ENCODE results near the gene SH3TC2.

Gene SH3TC2

GRCh38 chr5:148963664-148964063 is 99.2 kb downstream of the SH3TC2 start:
- H4K20me1 ChIP-seq (ENCODE audit: insufficient read depth), result no peaks in the 10 kb centered on the region
- H3K4me1 ChIP-seq (ENCODE audit: low read depth, poor library complexity, severe bottlenecking), result no peaks in the 10 kb centered on the region
- no peak for TF ChIP-seq CTCF (conservative IDR thresholded peaks at IDR 0.05; ENCODE audit: low read depth, low read length)
- H3K4me3 ChIP-seq (IDR thresholded peaks at IDR 0.05; ENCODE audit: insufficient read depth, low read depth, low read length), result no peak overlapping the region
- H3K9ac ChIP-seq, result no peak overlapping the region
- H3K27me3 ChIP-seq (ENCODE audit: insufficient read depth, low read depth), result no peaks in the 10 kb centered on the region
- no peak overlapping the region for H2AFZ ChIP-seq (ENCODE audit: low read depth)
- H3K79me2 ChIP-seq (ENCODE audit: insufficient read depth, low read depth), result no peaks in the 10 kb centered on the region
- H3K4me2 ChIP-seq, result no peak overlapping the region
- H3K27ac ChIP-seq, result no peak overlapping the region
- no peaks in the 10 kb centered on the region for H3K36me3 ChIP-seq (ENCODE audit: insufficient read depth)

- no peaks in the 10 kb centered on the region for H4K20me1 ChIP-seq (ENCODE audit: insufficient read depth)
- no peak overlapping the region for H3K4me3 ChIP-seq (IDR thresholded peaks at IDR 0.05; ENCODE audit: insufficient read depth, low read depth, low read length)
- H3K27me3 ChIP-seq (ENCODE audit: insufficient read depth, low read depth), result no peaks in the 10 kb centered on the region
- H3K4me1 ChIP-seq (ENCODE audit: low read depth, poor library complexity, severe bottlenecking), result no peaks in the 10 kb centered on the region
- no peak for TF ChIP-seq CTCF (conservative IDR thresholded peaks at IDR 0.05; ENCODE audit: low read depth, low read length)
- no peak overlapping the region for H2AFZ ChIP-seq (ENCODE audit: low read depth)
- no peaks in the 10 kb centered on the region for H3K79me2 ChIP-seq (ENCODE audit: insufficient read depth, low read depth)
- H3K36me3 ChIP-seq (ENCODE audit: insufficient read depth), result no peaks in the 10 kb centered on the region
- H3K27ac ChIP-seq, result no peak overlapping the region
- no peak overlapping the region for H3K4me2 ChIP-seq
- H3K9ac ChIP-seq, result no peak overlapping the region
Measured at GRCh38 chr5:148962761-148963324, 100.0 kb downstream of the SH3TC2 start.

- H3K27me3 ChIP-seq (ENCODE audit: insufficient read depth, low read depth), result no peaks in the 10 kb centered on the region
- no peak overlapping the region for H3K9ac ChIP-seq
- H3K4me1 ChIP-seq (ENCODE audit: low read depth, poor library complexity, severe bottlenecking), result peaks cover 3% of the 10 kb centered on the region
- no peak overlapping the region for H3K4me2 ChIP-seq
- H2AFZ ChIP-seq (ENCODE audit: low read depth), result no peak overlapping the region
- H3K27ac ChIP-seq, result no peak overlapping the region
- H3K4me3 ChIP-seq (IDR thresholded peaks at IDR 0.05; ENCODE audit: insufficient read depth, low read depth, low read length), result no peak overlapping the region
- no peak for TF ChIP-seq CTCF (conservative IDR thresholded peaks at IDR 0.05; ENCODE audit: low read depth, low read length)
- no peaks in the 10 kb centered on the region for H3K79me2 ChIP-seq (ENCODE audit: insufficient read depth, low read depth)
- no peaks in the 10 kb centered on the region for H3K36me3 ChIP-seq (ENCODE audit: insufficient read depth)
- no peaks in the 10 kb centered on the region for H4K20me1 ChIP-seq (ENCODE audit: insufficient read depth)
Measured at GRCh38 chr5:148962200-148962550, 100.7 kb downstream of the SH3TC2 start.

DNA sequence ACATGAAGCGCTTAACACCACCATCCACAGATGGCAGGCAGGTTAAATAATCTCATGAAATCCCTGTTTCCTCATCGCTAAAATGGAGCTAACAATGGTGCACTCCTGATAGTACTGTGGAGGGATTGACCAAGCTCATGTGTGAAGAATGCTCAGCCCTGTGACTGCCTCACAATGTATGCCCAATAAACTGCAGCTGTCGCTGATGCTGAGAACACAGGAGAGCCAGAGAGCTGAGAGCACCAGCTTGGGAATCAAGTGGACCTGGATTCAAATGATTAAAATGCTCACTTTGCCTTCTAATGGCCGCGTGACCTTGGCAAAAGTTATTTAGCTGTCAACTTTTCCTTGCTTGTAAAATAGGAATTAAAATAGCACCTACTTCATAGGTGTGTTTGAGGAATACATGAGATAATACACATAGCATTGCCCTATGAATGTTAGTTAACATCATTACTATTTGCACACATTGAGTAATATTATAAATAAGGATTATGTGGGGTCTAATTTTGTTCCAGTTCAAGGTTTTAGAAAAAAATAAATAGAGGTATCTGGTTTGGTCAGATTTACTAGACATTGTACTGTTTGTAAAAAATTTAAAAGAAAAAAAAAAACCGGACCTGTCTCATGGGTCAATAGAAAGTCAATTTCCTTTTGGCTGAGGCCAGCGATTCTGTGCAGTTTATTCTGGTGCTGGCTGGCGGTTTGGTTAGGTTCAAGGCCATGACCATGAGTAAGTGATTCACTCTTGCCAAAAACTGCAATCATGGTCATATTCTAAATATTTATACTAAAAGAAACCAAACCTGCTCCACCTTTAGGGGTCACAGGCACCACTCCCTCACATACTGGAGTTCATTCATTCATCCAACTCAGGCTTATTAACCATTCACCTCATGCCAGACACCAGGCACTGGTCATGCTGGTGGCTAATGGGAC is 101.3 kb downstream of the SH3TC2 start:
- Histone ChIP-seq H3K9ac (no peak overlapping the region), H3K36me3 (ENCODE audit: insufficient read depth) (no peaks in the 10 kb centered on the region), H3K27me3 (ENCODE audit: insufficient read depth, low read depth) (no peaks in the 10 kb centered on the region), H3K4me2 (no peak overlapping the region), H3K4me1 (ENCODE audit: low read depth, poor library complexity, severe bottlenecking) (peaks cover 10% of the 10 kb centered on the region), H4K20me1 (ENCODE audit: insufficient read depth) (no peaks in the 10 kb centered on the region), H2AFZ (ENCODE audit: low read depth) (no peak overlapping the region), H3K79me2 (ENCODE audit: insufficient read depth, low read depth) (no peaks in the 10 kb centered on the region), H3K4me3 (IDR thresholded peaks at IDR 0.05; ENCODE audit: insufficient read depth, low read depth, low read length) (no peak overlapping the region), H3K27ac (no peak overlapping the region)
- no peak for TF ChIP-seq CTCF (conservative IDR thresholded peaks at IDR 0.05; ENCODE audit: low read depth, low read length)

All from KMS-11 (cell line).